AG08395 (cell line): ENCODE data around the gene IRX5.
A peak's percentile ranks its signal among the peaks of the same experiment; 100 is the strongest.

Experiments
- DNase-seq: peaks from one replicate; pipeline ENCODE4 v3.0.0; 2012; ENCODE audit warnings: mixed read lengths, low spot score

The IRX5 gene

DNA sequence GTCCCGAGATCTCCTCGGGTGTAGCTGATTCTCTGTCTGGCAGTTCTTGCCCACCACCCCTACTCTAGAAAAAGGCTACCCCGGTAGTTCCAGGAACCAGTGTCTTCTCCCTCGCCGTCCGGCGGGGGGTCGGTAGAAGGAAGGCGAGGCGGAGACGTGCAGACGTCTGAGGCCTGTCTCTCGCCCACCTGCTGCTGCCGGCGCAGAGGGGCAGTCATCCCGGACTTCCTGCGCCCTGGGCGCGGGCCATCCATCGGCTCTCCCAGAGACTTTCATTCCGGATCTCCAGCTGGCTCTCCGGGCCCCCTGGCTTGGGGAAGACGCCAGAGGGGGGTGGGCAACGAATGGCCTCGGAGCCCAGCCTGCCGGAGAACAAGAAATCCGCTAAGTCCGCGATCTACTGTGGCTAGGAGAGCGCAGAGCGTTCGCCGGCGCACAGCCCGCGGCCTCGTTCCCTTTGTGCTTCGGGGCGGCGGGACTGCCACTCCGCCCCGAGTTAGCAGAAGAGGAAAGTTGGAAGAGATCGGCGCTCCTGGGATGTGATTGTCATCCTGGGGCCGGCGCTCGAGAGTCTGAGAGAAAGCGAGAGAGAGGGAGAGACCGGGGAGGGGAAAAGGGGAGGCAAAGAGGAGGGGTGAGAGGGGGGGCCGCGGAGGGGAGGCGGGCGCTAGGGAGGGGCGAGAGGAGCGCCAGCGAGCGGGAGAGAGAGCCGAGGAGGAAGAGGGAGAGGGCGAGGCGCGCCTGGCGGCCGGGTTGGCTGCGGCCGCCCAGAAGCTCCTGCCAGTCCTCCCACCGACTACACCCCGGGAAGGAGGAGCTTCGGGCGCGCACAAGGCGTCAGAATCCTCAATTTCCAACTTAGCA is at the start of gene IRX5:
IRX5 (plus strand) TSS at position 861 of the 864 bp plus-strand sequence. CDS start 334 bp downstream, outside the sequence.
- DNase-seq: peak; percentile 92

DNA sequence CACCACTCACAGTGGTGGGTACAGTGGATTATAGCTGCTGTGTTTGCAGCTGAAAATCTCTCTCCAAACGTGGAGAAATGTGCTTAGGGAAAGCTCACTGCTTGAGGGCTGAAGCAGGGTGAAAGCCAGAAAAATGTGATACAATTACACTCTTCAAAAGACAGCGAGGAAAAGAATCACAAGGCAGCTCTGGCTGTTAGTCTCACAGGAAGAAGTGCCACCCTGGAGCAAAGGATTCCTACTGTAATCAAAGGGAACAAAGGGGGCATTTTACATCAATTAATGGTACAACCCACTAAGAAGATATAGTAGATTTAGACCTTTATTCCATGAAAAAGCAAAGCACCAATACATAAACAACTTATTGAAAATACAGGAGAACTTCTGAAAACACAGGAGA is 48.1 kb upstream of the IRX5 start:
- no peak for DNase-seq

DNA sequence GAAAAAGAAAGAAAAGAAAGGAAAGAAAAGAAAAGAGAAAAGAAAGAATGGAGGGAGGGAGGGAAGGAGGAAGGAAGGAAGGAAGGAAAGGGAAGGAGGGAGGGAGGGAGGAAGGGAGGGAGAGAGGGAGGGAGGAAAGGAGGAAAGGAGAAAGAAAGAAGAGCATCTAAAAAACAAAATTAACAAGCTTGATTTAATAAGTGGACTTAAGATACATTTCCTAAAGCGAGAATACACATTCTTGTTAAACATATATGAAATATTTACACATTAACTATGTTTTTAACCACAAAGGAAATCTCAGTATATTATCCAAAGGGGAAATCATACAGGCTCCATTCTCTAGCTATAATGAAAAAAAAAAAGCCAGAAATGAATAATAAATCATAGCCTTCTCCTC is 47.3 kb upstream of the IRX5 start:
- no peak for DNase-seq

DNA sequence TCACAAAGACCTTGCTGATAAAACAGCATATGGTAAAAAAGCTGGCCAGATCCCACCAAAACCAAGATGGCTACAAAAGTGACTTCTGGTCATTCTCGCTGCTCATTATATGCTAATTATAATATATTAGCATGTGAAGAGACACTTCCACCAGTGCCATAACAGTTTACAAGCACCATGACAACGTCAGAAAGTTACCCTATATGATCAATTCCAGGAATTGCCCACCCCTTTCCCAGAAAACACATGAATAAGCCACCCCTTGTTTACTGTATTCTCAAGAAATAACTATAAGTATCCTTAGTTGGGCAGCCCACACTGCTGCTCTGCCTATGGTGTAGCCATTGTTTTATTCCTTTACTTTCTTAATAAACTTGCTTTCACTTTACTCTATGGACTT is 44.6 kb upstream of the IRX5 start:
- no peak for DNase-seq

DNA sequence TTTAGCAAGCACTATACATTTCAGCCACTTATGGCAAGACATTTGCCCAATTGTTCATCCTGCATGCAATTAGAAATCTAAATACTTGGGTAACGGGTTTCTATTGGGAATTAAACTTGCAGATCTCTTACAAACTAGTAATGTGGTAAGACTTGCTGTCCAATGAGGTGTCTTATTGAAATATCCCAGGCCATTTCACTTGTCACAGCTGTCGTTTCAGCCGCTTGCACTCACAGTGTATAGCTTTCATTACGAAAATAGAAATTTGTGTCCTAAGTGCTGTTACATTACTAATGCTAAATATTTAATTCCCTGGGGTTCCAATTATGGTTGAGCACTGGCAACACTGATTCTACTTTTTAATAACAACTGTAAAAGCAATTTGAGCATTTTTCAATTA is 40.3 kb upstream of the IRX5 start:
- no peak for DNase-seq

DNA sequence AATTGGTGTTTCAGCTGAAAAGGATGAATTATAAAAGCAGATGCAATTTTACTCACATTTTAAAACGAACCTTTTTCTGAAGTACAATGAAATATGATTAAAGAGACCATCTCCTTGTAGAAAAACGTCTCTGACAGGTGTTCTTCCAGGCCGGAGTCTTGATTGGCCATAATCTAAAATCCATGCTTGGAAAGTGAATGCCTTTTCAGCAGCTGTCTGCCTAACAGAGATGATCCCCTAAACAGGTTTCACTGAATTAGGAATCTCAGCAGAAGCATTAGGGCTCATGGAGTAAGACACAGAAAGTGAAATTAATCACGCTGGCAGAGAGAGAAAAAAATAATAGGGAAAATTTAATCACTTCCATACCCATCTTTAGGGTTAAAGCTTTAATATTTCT is 39.3 kb upstream of the IRX5 start:
- no peak for DNase-seq

DNA sequence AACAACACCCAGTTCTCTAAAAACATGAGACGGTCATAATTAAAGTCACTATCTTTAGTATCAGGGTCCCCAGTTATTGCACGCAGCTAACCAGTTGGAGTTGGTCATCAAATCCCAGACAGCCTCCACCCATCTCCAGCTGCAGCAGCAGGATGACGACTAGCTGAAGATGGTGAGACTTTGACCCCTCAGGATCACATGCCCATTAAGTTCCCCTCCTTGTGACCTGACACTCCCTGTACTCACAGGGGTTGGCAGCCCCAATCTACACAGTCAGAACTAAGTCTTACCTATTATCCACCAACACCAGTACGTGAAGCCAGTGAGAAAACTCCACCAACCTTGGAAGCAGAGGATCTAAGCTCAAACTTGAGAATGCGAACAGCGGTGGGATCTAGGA is 37.7 kb upstream of the IRX5 start:
- DNase-seq: no peak

DNA sequence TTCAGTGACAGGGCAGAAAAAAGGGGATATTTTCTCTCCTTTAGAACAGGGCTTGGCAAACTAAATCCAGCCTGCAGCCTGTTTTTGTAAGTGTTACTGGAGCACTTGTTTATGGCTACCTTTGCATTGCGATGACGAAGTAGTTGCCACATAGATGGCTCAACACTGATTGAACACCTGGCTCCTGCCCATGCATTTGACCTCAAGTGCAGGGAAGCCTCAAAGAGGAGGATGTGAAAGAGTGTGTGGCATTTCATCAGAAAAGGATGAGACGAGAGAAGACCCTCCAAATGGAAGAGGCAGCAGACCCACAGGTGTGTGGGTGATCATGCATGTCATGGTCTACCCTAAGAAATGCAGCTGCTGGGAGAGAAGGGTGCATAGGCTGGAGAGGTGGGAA is 32.7 kb upstream of the IRX5 start:
- DNase-seq: no peak

DNA sequence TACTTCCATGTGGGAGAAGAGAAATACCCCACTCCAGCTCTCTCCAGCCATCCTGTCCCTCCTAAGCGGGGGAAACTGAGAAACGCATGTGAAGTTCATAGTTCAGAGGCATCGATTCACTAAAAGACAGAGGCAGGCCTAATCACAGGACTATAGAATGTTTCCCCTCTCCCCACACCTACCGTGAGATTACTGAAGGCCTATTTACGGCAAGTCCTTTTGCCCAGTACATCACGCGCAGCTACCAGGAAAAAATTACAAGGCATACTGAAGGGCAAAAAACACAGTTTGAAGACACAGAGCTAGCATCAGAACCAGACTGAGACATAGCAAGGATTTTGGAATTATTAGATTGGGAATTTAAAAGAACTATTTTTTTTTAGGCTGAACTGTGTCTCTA is 29.1 kb upstream of the IRX5 start:
- no peak for DNase-seq

DNA sequence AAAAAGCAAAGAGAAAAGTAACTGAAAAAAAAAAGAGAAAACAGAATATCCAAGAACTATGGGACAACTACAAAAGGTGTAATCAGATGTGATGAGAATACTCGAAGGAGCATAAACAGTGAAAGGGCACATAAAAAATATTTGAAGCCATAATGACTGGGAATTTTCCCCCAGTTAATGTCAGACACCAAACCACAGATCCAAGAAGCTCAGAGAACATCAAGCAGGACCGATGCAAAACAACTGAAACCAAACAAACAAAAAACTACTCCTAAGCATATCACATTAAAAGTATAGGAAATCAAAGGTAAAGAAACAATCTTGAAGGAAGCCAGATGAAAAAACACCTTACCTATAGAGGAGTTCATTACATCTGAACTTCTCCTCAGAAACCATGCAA is 27.6 kb upstream of the IRX5 start:
- no peak for DNase-seq

DNA sequence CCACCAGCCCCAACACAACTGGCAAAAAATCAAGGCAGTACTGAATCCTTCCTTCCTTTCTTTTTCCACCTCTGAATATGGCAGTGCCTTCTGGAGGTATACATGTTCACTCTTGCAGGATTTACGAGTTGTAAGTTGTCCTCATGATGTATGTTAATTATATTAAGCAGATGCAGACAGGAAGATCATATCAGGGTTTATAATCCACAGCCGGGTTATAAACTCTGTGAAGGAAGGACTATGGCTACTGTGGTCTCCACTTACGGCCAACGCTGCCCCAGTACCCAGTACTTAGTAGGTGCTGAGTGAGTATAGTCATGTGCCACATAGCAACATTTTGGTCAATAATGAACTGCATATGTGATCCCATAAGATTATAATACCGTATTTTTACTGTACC is 19.6 kb upstream of the IRX5 start:
- no peak for DNase-seq

DNA sequence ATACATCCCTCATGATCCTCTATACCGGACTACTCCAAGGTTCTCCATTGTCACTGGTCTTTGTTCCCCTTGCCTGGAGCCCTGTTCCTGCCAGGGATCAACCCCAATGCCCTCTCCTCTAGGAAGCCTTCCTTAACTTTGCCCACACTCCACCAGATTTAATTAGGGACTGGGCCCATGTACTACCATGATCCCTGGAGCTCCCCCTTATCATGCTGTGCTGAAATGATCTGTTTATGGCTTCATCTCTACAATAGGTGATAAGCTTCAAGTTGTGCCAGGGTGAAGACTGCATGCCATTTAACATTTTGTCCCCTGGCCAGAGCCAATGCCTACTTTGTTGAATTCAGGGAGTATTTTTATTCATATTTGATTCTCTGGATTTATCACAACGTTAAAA is 17.9 kb upstream of the IRX5 start:
- DNase-seq: no peak

DNA sequence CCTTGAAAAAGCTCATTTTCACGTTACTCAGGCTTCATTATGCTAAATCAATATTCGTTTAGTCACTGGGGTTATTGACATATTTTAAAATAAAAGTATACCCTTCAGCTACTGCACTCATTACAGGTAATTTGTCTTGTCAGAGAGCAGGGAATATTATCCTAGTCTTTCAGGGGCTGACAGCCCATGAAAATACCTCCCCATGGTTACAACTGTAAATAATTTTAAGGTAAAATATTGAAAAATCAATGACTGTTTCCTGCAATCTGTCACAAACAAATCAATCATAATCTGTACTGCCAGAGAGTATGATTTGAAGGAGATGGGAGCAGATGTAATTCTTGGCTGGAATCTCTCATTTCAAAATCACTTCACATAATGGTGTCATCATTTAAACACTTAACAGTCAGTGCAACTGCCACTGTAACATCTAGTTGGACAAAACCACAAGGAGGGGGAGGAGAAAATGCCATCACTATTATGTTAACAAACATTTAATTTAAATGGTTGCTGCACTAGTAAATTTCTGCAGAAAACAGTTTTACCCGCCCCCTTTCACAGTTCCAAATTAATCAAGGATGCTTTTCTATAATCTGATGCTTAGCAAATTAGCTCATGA is 9.3 kb upstream of the IRX5 start:
- DNase-seq: no peak

DNA sequence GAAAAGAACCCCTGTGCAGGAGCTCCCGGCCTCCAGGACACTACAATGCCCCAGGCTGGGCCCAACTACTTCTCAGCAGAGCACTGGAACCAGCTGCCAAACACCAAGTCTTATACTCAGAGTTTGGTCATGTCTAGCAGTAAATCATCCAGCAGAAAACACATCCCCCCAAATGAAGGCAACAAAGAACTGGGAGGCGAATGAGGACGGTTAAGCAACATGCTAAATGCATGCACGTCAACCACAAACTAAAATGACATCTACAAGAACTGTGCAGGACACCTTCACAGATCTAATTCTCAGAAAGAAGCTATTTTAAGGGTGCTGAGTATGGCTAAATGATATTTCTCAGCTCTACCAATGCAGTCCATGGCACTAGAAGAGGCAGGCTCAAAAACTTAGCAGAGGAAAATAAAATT is 7.6 kb upstream of the IRX5 start:
- no peak for DNase-seq

DNA sequence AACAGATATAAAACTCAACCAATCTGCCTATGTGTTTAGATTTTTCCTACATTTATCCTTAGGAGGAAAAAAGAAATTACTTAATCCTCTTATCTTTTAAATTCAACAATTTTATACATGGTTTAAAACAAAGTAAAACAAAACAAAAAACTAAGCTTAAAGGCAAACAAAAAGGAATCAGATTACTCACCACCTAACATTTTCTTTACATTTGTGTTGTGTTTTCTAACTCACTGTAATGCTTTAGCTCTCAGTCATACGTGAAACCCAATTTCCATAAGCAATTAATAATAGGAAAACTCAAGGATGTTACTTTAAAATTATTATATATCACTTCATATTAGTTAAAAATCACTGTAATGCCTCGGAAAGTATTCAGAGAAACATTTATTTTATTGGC is 6.7 kb upstream of the IRX5 start:
- no peak for DNase-seq

DNA sequence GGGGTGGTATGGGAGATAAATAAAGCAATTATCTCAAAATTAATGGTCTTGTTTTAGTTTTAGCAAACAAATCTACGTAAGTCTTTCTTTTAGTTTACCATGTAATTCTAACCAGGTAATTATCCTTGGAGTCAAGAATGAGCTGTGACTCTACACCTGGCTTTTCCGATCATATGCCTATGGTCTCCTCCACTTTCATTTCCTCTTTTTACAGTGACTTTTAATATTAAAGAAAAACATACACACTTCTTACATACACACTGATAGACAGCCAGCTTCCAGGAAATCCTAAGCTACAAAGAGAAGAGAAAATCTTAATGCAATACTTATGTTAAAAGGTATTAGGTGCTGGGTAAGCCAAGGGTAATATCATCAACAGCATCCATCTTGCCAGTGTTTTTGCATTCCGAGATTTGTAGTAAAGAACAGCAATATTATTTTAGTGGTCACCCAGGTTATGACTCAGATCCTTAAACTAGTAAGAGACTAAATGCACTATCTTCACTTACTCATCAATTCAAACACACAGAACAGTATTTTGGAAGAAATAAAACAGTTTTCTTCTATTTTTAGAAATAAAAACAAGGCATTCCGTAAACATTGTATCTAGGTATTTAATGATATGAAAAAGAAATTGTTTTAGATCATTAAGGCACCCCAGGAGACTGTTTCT is 4.4 kb upstream of the IRX5 start:
- DNase-seq: no peak

DNA sequence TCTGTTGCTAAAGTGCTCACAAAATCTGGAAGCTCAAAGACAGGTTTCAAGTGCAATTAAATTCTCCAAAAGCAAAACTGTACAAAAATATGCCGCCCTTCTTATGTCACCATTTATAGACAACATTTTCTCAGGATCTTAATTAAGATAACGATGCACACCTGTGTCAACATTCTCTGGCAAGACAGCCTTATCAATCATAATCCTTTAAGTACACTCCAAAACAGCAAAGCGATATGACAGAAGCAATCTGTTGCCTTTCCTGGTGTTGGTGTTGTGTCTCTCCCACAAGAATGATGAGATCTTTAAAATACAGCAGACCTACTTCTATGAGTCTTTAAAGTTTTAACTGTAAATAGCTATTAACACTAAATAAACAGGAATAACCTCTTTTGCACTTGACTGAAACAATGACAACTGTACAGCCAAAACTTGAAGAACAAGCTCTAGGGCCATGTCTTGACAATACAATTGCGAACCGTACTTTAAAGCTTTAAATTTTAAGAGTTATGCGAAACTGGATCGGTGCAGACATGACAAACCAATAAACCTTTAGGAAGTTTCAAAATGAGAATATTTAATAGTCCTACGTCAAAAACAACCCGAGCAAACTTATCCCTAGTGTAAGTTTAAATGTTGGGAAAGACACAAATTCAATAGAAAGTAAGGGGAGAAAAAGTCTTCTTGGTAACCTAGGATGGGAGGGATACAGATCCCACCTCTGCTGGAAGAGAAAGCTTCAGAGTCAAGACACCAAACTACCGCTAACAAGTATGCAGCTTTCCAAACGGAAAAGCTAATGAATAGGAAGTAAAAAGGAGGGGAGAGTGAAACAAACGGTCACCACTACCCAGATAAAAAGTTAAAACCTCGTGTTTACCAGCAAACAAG is 3.3 kb upstream of the IRX5 start:
- no peak for DNase-seq

DNA sequence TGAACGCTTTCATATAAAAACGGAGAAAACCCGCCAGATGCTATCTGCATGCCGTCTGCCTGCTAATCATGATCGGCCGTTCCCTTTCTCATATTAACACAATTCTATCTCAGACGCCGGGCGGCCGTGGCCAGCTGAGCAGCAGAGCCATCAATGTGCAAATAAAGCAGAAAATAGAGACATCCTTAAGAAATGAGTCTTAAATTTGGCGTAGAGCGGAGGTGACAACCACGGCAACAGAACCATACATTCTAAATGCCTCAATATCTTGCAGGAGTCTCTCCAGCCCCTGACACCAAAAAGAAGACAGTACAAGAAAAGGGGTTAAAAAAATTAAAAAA is 2.7 kb upstream of the IRX5 start:
- no peak for DNase-seq

DNA sequence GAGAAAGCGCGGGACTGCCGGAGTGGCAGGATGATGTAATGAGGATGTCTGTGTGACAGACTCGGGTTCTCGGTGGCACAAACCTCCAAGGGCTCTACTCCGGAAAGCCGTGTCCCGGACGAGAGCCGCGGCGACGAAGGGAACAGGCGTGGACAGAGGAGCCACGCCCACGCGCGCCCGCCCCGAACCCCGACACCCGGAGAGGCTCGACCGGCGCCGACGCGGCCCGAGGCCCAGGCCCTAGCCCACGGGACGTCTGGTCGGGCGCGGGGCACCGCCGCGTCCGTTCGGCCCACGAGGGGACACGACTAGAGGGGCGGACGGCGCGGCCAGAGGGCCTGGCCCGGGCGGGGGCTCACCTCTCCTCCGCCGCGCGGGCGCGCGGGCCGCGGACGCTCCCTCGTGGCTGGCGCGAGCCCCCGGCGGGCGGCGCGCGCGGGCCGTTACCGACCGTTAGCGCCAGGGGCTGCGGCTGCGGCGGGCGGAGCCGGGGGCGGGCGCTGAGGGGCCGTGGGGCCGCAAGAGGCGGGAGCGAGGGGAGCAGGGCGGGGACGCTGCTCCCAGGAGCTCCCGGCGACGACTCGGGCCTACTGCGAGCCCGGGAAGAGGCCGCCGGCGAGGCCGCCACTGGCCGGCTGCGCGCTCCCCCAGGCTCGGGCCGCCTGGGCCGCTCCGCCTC is 2.1 kb upstream of the IRX5 start:
- DNase-seq: peak; percentile 33

DNA sequence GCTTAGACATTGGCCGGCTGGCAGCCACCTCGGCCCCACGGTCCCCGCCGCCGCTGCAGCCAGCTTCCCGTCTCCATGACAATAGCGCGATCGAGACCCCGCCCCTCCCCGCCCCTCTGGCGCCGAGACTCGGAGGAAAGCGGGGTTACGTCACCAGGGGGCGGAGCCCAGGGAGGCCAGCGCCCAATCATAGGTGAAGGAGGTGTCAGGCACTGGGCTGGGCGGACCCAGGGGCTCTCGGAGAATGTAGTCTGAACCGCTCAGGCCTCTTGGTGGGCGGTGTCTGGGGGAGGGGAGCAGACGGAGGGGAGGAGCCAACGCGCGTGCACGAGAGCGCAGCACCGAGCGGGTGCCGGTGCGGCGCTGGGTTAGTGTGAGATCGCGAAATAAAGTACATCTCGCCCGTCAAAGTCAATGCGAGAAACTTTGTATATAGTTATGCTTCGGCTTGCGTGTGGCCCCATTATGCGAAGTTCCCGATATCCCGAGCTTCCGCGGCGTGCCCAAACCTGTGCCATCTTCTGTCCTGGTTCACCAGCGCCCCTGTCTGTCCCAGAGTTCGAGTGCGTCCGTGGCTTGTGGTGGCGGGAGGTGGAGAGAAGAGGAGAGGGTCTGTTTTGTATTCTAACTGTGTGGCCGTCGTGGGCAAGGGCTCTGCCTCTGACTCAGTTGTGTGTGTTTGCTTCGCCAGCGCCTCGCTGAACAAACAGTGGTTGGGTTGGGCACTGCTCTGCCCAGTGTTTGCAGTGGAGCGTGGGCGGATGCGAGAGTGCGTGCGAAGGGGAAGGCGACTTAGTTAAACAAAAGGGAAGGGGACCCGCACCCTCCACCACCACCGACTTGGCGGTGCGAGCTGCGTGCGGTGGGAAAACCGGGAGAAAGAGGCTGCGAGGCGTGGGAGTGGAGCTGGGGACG is 1.3 kb upstream of the IRX5 start:
- peak; percentile 95 for DNase-seq

DNA sequence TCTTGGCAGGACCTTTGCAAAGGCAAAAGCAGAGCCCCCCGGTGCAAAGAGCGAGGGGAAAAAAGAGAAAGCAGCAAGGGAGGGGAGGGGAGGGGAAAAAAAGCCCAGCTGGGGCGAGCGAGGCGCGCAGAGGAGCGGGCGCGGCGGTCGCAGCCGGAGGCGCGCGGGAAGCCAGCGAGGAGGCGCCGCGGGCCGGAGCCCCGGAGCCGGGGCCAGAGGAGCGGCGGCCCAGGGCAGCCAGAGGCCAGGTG is 129 bp downstream of the IRX5 start:
- DNase-seq: no peak
